Transverse colon (tissue), 4 donors: Measurements from ENCODE around the gene STK11IP.

Source experiments
- CTCF ChIP-seq, 5 experiments: fragments of 200-600 bp in 3 of 5; fragments of 450-650 bp in 2 of 5; sonication (generic) in 3 of 5; IDR thresholded peaks; 1 replicate in 2 of 5; 2 replicates in 3 of 5; pipeline ENCODE4 v1.5.1; 2016 to 2017; ENCODE audit warnings: antibody characterized with exemption in 5 of 5, inconsistent platforms in 3 of 5, mild to moderate bottlenecking in 2 of 5, moderate library complexity in 1 of 5
- POLR2AphosphoS5 ChIP-seq, 3 donors: sonication (generic); formaldehyde crosslinking; IDR thresholded peaks; one replicate each; pipeline ENCODE4 v1.6.1; 2016; ENCODE audit warnings: antibody characterized with exemption in 3 of 3

- TF ChIP-seq CTCF (IDR thresholded peaks at IDR 0.05) (no peak), POLR2AphosphoS5 (IDR thresholded peaks at IDR 0.05) (no peak)
These were observed 35.1 kb downstream of the STK11IP start for GRCh38 chr2:219632760-219633105.
